Breast epithelium (tissue), 4 donors: ENCODE data around the gene PIM3. TPM values are rescaled to one million over a fixed set of nuclear protein-coding genes. Genes with fewer than 3 reads are reported as not detected.

Experiments
- DNase-seq, 2 donors: peaks; one replicate each; pipeline ENCODE4 v3.0.0-alpha.2; 2019; ENCODE audit warnings: low spot score in 2 of 2
- H3K27ac ChIP-seq, 2 donors: fragments of 200-600 bp; sonication (generic) in 1 of 2; one replicate each; pipeline ENCODE4 v1.5.1; 2016 to 2019; ENCODE audit warnings: mild to moderate bottlenecking in 1 of 2
- H3K27me3 ChIP-seq, 2 donors: fragments of 200-600 bp; sonication (generic) in 1 of 2; one replicate each; pipeline versions ENCODE4 v1.5.1 to v1.6.0; 2017 to 2019; ENCODE audit warnings: control low read depth in 1 of 2, mild to moderate bottlenecking in 1 of 2
- H3K36me3 ChIP-seq: fragments of 200-600 bp; one replicate; pipeline ENCODE4 v1.5.1; 2019
- H3K4me1 ChIP-seq, 2 donors: fragments of 200-600 bp; sonication (generic); one replicate each; pipeline ENCODE4 v1.5.1; 2016 to 2019; ENCODE audit warnings: control low read depth in 1 of 2
- H3K4me3 ChIP-seq, 3 donors: fragments of 200-600 bp; sonication (generic); 1 replicate in 2 of 3; 2 replicates in 1 of 3; pipeline ENCODE4 v1.5.1; 2016 to 2019; ENCODE audit warnings: mild to moderate bottlenecking in 3 of 3, moderate library complexity in 2 of 3
- H3K9me3 ChIP-seq, 2 donors: fragments of 200-600 bp; sonication (generic) in 1 of 2; one replicate each; pipeline ENCODE4 v1.5.1; 2016 to 2019; ENCODE audit warnings: control low read depth in 1 of 2
- POLR2A ChIP-seq: fragments of 450-650 bp; IDR thresholded peaks from one replicate; pipeline ENCODE4 v1.6.1; 2016; ENCODE audit warnings: antibody characterized with exemption, mild to moderate bottlenecking, moderate library complexity
- POLR2AphosphoS5 ChIP-seq, 3 donors: sonication (generic); formaldehyde crosslinking; IDR thresholded peaks; one replicate each; pipeline ENCODE4 v1.6.1; 2017; ENCODE audit warnings: antibody characterized with exemption in 3 of 3
- intact Hi-C: fragments of 100-400 bp; cut with DNase I; formaldehyde crosslinking; loops from one replicate; pipeline ENCODE4 v1.15.1; 2023; ENCODE audit warnings: low total_unique reads
- total RNA-seq, 3 donors: library from RNA; depleted of rRNA; stranded (reverse); fragments of >200 nt; gene quantifications; one replicate each; pipeline ENCODE4 v1.1.0, GENCODE V29; 2016
- TF ChIP-seq, protein P1 (sequence below), 3 donors: fragments of 450-650 bp; IDR thresholded peaks; one replicate each; pipeline ENCODE4 v1.5.1; 2016 to 2017; ENCODE audit warnings: antibody characterized with exemption in 3 of 3, mild to moderate bottlenecking in 3 of 3, moderate library complexity in 3 of 3

The PIM3 gene
- total RNA-seq, 3 donors from 2014 or later, result 63.0 to 92.1 (median 87.1) TPM

GRCh38 chr22:49968313-49968830, 7.8 kb downstream of the PIM3 start:
- Histone ChIP-seq H3K27ac (peak overlapping the region; percentile 90 to 96), H3K4me3 (peak overlapping the region in 1 of 3 donors; percentile 57), H3K4me1 (peaks cover 39 to 40% of the 10 kb centered on the region in 2 donors), H3K36me3 (no peaks in the 10 kb centered on the region), H3K27me3 (no peaks in the 10 kb centered on the region), H3K9me3 (no peaks in the 10 kb centered on the region)
- DNase-seq, result peak; percentile 17 to 55
- intact Hi-C loops, result no loop called here
- TF ChIP-seq, protein P1, sequence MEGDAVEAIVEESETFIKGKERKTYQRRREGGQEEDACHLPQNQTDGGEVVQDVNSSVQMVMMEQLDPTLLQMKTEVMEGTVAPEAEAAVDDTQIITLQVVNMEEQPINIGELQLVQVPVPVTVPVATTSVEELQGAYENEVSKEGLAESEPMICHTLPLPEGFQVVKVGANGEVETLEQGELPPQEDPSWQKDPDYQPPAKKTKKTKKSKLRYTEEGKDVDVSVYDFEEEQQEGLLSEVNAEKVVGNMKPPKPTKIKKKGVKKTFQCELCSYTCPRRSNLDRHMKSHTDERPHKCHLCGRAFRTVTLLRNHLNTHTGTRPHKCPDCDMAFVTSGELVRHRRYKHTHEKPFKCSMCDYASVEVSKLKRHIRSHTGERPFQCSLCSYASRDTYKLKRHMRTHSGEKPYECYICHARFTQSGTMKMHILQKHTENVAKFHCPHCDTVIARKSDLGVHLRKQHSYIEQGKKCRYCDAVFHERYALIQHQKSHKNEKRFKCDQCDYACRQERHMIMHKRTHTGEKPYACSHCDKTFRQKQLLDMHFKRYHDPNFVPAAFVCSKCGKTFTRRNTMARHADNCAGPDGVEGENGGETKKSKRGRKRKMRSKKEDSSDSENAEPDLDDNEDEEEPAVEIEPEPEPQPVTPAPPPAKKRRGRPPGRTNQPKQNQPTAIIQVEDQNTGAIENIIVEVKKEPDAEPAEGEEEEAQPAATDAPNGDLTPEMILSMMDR (IDR thresholded peaks at IDR 0.05), result no peak
- no peak for TF ChIP-seq POLR2A
- TF ChIP-seq POLR2AphosphoS5 (IDR thresholded peaks at IDR 0.05), result no peak

DNA sequence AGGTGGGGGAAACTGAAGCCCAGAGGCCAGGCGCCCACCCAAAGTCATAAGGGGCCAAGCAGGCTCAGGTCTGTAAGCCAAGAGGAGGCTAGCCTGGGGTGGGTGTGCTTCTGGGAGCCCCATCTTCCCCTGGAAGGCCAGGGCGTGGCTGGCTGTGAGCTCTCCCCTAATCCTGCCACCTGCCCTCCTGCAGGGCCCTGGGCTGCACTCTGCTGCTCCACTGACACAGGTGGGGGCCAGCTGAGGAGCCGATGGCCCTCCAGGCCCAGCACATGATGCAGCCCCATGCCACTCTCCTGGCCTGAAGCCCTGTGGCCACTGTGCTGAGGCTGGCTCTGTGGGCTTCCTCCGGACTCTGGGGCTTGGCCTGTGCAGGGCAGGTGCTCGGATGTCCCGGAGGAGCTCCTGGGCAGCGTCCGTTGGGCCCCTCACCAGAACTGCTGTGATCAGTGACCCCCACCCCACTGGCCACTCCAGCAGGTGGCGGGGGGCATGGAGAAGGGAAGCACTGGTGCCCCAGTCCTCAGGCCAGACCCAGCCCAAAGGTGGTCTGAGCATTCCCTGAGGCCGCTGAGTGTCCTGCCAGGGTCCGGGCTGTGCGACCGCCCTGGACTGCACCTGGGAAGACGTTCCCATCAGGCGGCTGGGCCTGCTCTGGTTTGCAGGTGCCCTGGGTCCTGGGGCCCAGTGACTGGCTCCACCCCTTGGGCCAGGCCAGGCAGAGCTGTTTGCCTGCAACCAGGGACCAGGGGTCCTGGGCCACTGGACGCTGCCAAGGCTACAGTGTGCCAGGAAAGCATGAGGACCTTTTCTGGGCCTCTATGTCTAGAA, 8.5 kb downstream of the PIM3 start:
- Histone ChIP-seq H3K9me3 (no peaks in the 10 kb centered on the region), H3K27me3 (no peaks in the 10 kb centered on the region), H3K36me3 (no peaks in the 10 kb centered on the region), H3K4me3 (no peak overlapping the region), H3K27ac (peak overlapping the region; percentile 78 to 88), H3K4me1 (peaks cover 33 to 34% of the 10 kb centered on the region in 2 donors)
- TF ChIP-seq, protein P1 (IDR thresholded peaks at IDR 0.05), result no peak
- TF ChIP-seq POLR2A, result no peak
- TF ChIP-seq POLR2AphosphoS5 (IDR thresholded peaks at IDR 0.05), result no peak
- DNase-seq, result peak; percentile 18 to 49
- intact Hi-C loops, result no loop called here

DNA sequence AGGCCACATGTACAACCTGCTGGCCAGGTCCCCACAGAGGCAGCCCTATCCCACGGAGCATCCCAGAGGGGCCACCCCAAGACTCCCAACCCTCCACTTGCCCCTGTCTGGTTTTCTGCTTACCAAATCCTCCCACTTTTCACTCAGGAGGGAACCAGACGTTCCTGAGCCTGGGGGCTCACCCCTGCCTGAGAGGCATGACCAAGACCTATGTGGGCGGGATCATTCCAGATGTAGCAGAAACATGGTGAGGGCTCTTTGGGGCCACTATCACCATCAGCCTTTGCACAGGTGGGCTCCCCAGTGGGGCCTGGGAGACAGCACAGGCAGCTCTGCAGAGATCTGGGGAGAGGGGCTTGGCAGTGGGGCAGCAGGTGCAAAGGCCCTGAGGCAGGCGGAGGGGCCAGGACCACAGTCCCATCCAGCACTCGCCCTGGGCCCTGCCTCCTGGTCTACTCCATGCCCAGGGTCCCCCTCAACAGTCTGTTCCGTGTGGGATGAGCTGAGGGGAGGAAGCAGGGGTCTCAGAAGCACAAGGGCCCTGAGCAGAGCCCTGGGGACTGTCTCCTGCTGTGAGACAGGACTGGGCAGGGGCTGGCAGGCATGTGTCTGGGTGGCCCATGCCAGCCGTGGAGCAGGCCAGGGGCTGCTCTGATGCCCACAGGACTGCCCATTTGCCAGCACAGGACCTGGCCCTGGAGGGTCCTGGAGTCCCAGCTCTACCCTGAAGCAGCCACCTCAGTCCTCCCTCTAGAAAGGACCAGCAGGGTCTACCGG, 9.4 kb downstream of the PIM3 start:
- DNase-seq, result peak in 1 of 2 donors; percentile 49
- no peaks in the 10 kb centered on the region for H3K36me3 ChIP-seq
- H3K27ac ChIP-seq, result peak overlapping the region; percentile 78 to 88
- H3K4me1 ChIP-seq, result peaks cover 26 to 27% of the 10 kb centered on the region in 2 donors
- H3K27me3 ChIP-seq, result no peaks in the 10 kb centered on the region
- no peak overlapping the region for H3K4me3 ChIP-seq
- TF ChIP-seq POLR2A (no peak), POLR2AphosphoS5 (IDR thresholded peaks at IDR 0.05) (no peak)
- TF ChIP-seq, protein P1 (IDR thresholded peaks at IDR 0.05), result no peak
- H3K9me3 ChIP-seq, result no peaks in the 10 kb centered on the region
- intact Hi-C loops, result no loop called here

DNA sequence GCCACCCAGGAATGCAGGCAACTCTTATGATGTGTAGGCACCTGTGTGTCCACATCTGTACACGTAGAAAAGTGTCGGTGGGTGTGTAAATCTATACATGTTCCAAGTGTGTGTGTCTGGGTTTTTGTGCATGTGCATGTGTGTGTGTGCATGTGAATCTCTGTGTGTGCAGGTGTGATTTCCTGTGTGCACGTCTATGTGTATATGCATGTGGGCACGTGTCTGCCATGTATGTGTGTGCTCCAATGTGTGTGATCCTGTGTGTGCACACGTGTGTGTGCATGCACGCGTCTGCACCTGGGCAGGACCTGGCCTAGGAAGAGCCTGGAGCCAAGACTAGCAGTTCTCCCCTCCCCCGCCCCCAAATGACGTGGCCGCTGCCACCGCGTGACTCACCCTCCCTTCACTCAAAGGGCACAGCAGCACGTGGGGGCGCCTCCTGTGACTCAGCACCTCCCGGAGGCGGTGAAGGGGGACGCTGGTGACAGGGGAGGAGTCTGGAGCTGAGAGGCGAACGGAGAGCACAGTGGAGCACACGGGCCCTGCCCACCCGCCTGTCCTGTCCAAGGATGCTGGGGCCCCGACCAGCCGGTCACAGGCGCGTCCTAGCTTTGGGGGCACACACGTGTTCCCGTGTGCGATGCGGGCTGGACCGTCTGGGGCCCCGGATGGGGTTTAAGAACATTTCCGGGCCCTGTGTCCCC, 10.1 kb downstream of the PIM3 start:
- intact Hi-C loops, result no loop called here
- Histone ChIP-seq H3K9me3 (no peaks in the 10 kb centered on the region), H3K4me1 (peaks cover 21 to 26% of the 10 kb centered on the region in 2 donors), H3K4me3 (peak overlapping the region; percentile 47 to 64 (median 57)), H3K36me3 (no peaks in the 10 kb centered on the region), H3K27ac (peak overlapping the region; percentile 78 to 88), H3K27me3 (no peaks in the 10 kb centered on the region)
- TF ChIP-seq POLR2A (peak; percentile 90), POLR2AphosphoS5 (IDR thresholded peaks at IDR 0.05) (peak; percentile 93 to 99 (median 95))
- TF ChIP-seq, protein P1 (IDR thresholded peaks at IDR 0.05), result peak in 1 of 3 donors; percentile 8
- peak; percentile 97 for DNase-seq
